IPS DF 6.9 (cell line): ENCODE measurements around the gene POC1B.

ENCODE experiments used
- DNase-seq: peaks from one replicate; pipeline ENCODE4 v3.0.0-alpha.2; 2013; ENCODE audit warnings: low read depth, low spot score
- H3K27ac ChIP-seq: one replicate; pipeline ENCODE4 v1.5.1; 2013; ENCODE audit warnings: low read length, control low read depth
- H3K27me3 ChIP-seq: 2 replicates; pipeline ENCODE4 v1.6.1; 2013; ENCODE audit warnings: mild to moderate bottlenecking, low read length; ENCODE audit not compliant: control insufficient read depth, insufficient read depth
- H3K36me3 ChIP-seq: 2 replicates; pipeline ENCODE4 v1.6.1; 2013; ENCODE audit warnings: low read length; ENCODE audit not compliant: control insufficient read depth, insufficient read depth
- H3K4me1 ChIP-seq: 2 replicates; pipeline ENCODE4 v1.6.1; 2013; ENCODE audit warnings: low read length; ENCODE audit not compliant: control insufficient read depth, insufficient read depth
- H3K4me3 ChIP-seq: 2 replicates; pipeline ENCODE4 v1.5.1; 2013; ENCODE audit warnings: mild to moderate bottlenecking, low read length
- H3K9me3 ChIP-seq: 2 replicates; pipeline ENCODE4 v1.6.1; 2013; ENCODE audit warnings: low read length, inconsistent platforms; ENCODE audit not compliant: control insufficient read depth, insufficient read depth
- WGBS: extraction: QIAGEN DNeasy Blood & Tissue Kit; methylation state at CpG from one replicate; pipeline ENCODE4 v1.1.7; 2013; ENCODE audit warnings: mixed read lengths, missing lambda C conversion rate; ENCODE audit not compliant: insufficient read length, insufficient coverage; 5-methylcytosine and 5-hydroxymethylcytosine counted together

POC1B gene

DNA sequence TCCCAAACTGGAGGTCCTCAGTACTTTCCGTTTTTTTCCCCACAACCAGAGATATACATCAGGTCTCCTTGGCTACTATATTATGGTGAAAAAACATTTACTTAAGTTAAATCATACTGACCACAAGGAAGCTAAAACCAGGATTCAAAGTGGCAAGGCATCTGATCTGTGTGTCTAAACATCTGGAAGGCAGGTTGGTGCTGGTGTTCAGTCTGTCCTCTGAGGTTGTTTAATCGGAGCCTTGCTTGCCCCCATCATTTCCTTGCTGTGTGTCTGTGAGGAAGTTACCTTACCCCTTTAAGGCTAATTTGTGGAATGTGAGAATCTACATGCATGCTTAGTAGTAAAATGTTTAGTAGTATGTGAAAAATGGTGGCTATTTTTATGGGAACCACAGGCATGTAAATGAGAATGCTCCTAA is 76.9 kb downstream of the POC1B start:
- WGBS: no CpG with 5 or more reads among the region's 2 CpGs

DNA sequence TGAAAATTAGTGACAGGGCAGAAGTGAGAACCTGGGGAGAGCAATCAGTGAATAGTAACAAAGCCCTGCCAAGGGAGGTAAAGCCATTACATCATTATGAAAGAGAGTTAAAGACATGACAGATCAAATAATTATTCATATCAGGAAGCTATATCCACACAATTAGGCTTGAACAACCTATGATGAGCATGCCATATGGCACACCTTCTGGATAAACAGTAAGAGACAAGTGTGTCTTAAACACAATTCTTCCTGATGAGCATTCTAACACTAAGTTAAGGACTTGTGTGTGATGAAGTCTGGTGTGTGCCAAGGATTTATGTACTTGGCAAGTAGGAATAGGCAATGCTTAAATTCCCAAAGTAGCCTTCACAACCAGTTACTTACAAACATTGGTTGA is 77.3 kb downstream of the POC1B start:
- no peaks in the 10 kb centered on the region for H3K27me3 ChIP-seq
- H3K4me1 ChIP-seq: peaks cover 2% of the 10 kb centered on the region; the same call in 1 of the 2 replicates
- no peaks in the 10 kb centered on the region for H3K36me3 ChIP-seq
- no peak for DNase-seq
- no peak overlapping the region for H3K27ac ChIP-seq
- H3K4me3 ChIP-seq: no peak overlapping the region
- H3K9me3 ChIP-seq: no peaks in the 10 kb centered on the region

More for the DNA sequence above, 76.9 kb downstream of the POC1B start:
- Histone ChIP-seq H3K9me3 (no peaks in the 10 kb centered on the region), H3K27ac (no peak overlapping the region), H3K4me3 (no peak overlapping the region), H3K36me3 (no peaks in the 10 kb centered on the region), H3K4me1 (peaks cover 2% of the 10 kb centered on the region; the same call in 1 of the 2 replicates), H3K27me3 (no peaks in the 10 kb centered on the region)
- DNase-seq: no peak

DNA sequence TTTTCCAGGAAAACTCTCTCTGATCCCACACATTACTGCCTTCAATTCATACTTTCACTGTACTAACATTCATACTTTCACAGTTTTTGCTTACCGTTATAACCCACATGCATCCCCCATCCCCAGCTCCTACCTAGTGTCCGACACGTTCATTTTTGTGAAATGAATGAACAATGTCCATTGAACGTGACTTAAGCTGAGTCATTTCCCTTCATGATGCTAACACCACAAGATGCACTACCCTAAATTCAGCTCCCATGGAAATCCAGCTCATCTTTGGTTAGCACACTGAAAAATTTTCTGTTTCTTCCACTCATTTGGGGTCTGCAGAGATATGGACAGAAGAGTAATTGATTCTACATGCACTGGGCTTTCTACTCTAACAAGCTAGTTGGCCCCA is 85.9 kb downstream of the POC1B start:
- Histone ChIP-seq H3K9me3 (no peaks in the 10 kb centered on the region), H3K4me1 (no peaks in the 10 kb centered on the region), H3K4me3 (no peak overlapping the region), H3K27me3 (no peaks in the 10 kb centered on the region), H3K27ac (no peak overlapping the region), H3K36me3 (no peaks in the 10 kb centered on the region)
- no peak for DNase-seq
- WGBS: no CpG with 5 or more reads among the region's 4 CpGs

GRCh38 chr12:89437231-89437630 is 88.6 kb downstream of the POC1B start:
- 100% methylated on average over 1 of the region's 4 CpGs for WGBS

DNA sequence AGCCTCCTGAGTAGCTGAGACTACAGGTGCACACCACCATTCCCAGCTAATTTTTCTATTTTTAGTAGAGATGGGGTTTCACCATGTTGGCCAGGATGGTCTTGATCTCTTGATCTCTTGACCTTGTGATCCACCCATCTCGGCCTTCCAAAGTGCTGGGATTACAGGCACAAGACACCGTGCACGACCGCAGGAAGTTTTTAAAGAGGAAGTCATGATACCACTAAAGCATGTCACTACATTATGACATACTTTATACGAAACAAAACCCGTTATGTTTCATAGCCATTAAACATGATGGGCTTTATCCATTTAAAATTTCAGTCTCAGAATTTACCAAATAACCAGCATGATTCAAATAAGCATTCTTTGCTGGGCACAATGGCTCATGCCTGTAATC is 89.8 kb downstream of the POC1B start:
- Histone ChIP-seq H3K36me3 (no peaks in the 10 kb centered on the region), H3K9me3 (no peaks in the 10 kb centered on the region), H3K4me1 (no peaks in the 10 kb centered on the region), H3K4me3 (no peak overlapping the region), H3K27me3 (no peaks in the 10 kb centered on the region), H3K27ac (no peak overlapping the region)
- WGBS: no CpG with 5 or more reads among the region's 6 CpGs
- DNase-seq: no peak

More at GRCh38 chr12:89437231-89437630, 88.6 kb downstream of the POC1B start:
- Histone ChIP-seq H3K36me3 (no peaks in the 10 kb centered on the region), H3K27me3 (no peaks in the 10 kb centered on the region), H3K4me1 (no peaks in the 10 kb centered on the region), H3K27ac (no peak overlapping the region), H3K4me3 (no peak overlapping the region), H3K9me3 (no peaks in the 10 kb centered on the region)
- no peak for DNase-seq

- H3K27me3 ChIP-seq: no peaks in the 10 kb centered on the region
Measured at GRCh38 chr12:89433634-89434033, 92.2 kb downstream of the POC1B start.

GRCh38 chr12:89432396-89432795 is 93.5 kb downstream of the POC1B start:
- Histone ChIP-seq H3K4me3 (no peak overlapping the region), H3K27ac (no peak overlapping the region), H3K9me3 (no peaks in the 10 kb centered on the region), H3K27me3 (no peaks in the 10 kb centered on the region), H3K36me3 (no peaks in the 10 kb centered on the region), H3K4me1 (no peaks in the 10 kb centered on the region)
- no peak for DNase-seq
- WGBS: 100% methylated on average over 1 of the region's 1 CpG

More at GRCh38 chr12:89433634-89434033, 92.2 kb downstream of the POC1B start:
- no CpG with 5 or more reads among the region's 4 CpGs for WGBS
- H3K9me3 ChIP-seq: no peaks in the 10 kb centered on the region
- no peak overlapping the region for H3K4me3 ChIP-seq
- no peaks in the 10 kb centered on the region for H3K36me3 ChIP-seq
- H3K27ac ChIP-seq: no peak overlapping the region
- no peaks in the 10 kb centered on the region for H3K4me1 ChIP-seq
- DNase-seq: no peak

DNA sequence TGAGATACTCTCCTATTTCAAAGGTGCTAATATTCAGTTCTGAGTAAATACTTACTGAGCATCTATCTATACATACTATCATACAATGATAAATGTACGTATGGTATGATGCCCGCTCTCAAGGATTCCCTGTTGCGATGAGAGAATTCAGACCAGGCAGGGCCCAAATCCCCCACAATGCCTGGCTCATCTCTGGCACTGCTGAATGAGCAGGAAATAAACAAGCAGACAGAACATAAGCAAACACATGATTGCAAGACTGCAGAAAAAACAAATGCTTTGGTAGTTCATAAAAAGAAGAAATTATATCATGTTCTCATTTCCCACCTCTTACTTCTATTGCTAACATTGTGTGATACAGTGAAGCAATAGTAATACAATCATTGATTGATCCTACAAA is 96.3 kb downstream of the POC1B start:
- no peaks in the 10 kb centered on the region for H3K27me3 ChIP-seq
- DNase-seq: no peak
- no peaks in the 10 kb centered on the region for H3K9me3 ChIP-seq
- no peak overlapping the region for H3K4me3 ChIP-seq
- H3K36me3 ChIP-seq: no peaks in the 10 kb centered on the region
- no peaks in the 10 kb centered on the region for H3K4me1 ChIP-seq
- H3K27ac ChIP-seq: no peak overlapping the region
- WGBS: no CpG with 5 or more reads among the region's 3 CpGs

DNA sequence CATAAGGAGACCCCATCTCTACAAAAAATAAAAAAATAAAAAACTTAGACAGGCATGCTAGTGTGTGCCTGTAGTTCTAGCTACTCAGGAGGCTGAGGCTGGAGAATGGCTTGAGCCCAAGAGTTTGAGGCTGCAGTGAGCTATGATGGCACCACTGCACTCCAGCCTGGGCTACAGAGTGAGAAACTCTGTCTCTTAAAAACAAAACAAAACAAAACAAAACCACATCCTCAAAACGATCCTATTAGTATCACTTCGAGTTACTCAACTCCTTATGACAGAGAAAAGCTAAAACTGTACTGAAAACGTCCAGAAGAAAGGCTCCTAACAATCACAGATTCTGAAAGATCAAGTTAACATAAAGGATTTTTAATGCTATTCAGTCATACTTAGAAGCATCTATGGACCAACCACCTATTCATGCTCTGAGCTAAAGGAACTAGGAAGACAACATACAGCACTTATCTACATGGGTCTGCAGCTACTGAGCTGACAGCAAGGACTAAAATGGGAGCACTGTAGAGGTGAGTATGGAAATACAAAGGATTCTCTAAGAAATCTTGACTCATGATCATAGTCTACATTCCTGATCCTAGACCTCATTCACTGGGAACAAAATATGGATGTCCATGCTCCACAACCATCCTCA is 98.2 kb downstream of the POC1B start:
- no peak overlapping the region for H3K27ac ChIP-seq
- H3K9me3 ChIP-seq: no peaks in the 10 kb centered on the region
- H3K36me3 ChIP-seq: no peaks in the 10 kb centered on the region
- no peak for DNase-seq
- WGBS: 100% methylated on average over 2 of the region's 3 CpGs
- no peaks in the 10 kb centered on the region for H3K27me3 ChIP-seq
- H3K4me3 ChIP-seq: no peak overlapping the region
- H3K4me1 ChIP-seq: no peaks in the 10 kb centered on the region

GRCh38 chr12:89424846-89425245 is 101.0 kb downstream of the POC1B start:
- DNase-seq: no peak
- Histone ChIP-seq H3K36me3 (no peaks in the 10 kb centered on the region), H3K9me3 (no peaks in the 10 kb centered on the region), H3K27me3 (no peaks in the 10 kb centered on the region), H3K4me3 (no peak overlapping the region), H3K27ac (no peak overlapping the region), H3K4me1 (no peaks in the 10 kb centered on the region)
- WGBS: no CpG with 5 or more reads among the region's 2 CpGs

DNA sequence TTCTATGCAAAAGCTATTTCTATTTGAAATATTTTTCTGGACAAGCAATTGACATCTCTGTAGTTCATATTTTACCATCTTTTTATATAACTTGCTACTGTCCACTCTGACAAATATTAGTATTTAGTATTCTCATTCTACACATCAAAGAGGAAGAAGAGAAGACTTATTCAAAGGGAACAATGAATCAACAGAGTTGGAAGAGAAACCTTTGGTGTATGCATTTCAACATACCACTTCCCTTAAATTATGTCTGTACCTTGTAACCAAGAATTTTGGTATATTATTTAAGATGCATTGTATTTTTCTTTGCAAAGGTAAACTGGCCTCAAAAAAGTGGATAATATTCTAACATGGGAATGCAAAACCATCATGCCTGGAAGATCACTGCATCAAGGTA is 101.5 kb downstream of the POC1B start:
- DNase-seq: no peak
- Histone ChIP-seq H3K27ac (no peak overlapping the region), H3K4me1 (no peaks in the 10 kb centered on the region), H3K9me3 (no peaks in the 10 kb centered on the region), H3K27me3 (no peaks in the 10 kb centered on the region), H3K4me3 (no peak overlapping the region), H3K36me3 (no peaks in the 10 kb centered on the region)
